OCI-LY3 (cell line): ENCODE data around the gene LDAF1.

Source experiments
- EZH2phosphoT487 ChIP-seq: fragments of 200-600 bp; shearing (Covaris generic); IDR thresholded peaks from 2 replicates; pipeline ENCODE4 v1.6.1; 2018; ENCODE audit warnings: antibody characterized with exemption, mixed run types, low read depth
- TF ChIP-seq, protein P1 (sequence below): fragments of 200-600, 300-600 bp; sonication (generic); IDR thresholded peaks from 2 replicates; pipeline ENCODE4 v1.5.1; 2014; ENCODE audit warnings: antibody characterized with exemption, low read length, low read depth

DNA sequence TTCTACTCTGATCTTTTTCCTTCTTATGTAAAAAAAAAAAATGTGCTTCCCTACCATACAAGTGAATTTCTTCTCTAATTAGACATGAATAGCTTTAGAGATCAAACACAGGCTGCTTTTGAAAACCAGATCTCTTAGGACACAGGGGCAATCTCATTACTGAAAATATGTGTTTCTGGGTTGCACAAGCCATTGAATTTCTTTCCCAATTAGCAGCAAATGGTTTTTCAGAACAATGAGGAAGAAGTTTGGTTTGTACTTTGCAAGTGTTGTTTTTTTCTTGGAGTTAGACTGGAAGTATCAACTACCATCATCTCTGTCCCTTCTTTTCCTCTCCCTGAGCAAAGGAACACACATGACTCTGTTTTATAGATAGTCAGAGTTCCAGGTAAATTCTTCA, 69.4 kb downstream of the LDAF1 start:
- TF ChIP-seq EZH2phosphoT487, result no peak
- TF ChIP-seq, protein P1, sequence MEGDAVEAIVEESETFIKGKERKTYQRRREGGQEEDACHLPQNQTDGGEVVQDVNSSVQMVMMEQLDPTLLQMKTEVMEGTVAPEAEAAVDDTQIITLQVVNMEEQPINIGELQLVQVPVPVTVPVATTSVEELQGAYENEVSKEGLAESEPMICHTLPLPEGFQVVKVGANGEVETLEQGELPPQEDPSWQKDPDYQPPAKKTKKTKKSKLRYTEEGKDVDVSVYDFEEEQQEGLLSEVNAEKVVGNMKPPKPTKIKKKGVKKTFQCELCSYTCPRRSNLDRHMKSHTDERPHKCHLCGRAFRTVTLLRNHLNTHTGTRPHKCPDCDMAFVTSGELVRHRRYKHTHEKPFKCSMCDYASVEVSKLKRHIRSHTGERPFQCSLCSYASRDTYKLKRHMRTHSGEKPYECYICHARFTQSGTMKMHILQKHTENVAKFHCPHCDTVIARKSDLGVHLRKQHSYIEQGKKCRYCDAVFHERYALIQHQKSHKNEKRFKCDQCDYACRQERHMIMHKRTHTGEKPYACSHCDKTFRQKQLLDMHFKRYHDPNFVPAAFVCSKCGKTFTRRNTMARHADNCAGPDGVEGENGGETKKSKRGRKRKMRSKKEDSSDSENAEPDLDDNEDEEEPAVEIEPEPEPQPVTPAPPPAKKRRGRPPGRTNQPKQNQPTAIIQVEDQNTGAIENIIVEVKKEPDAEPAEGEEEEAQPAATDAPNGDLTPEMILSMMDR, result no peak
